Lung microvascular endothelial cell (primary cell): Measurements from ENCODE around the gene GAS7. TPM values are rescaled to one million over a fixed set of nuclear protein-coding genes. Genes with fewer than 3 reads are reported as not detected.

Experiments used
- DNase-seq, 2 donors: peaks; one replicate each; pipeline versions ENCODE4 v3.0.0 to v3.0.0-alpha.2; 2010; ENCODE audit warnings: low read depth in 2 of 2
- total RNA-seq: library from RNA; depleted of rRNA; stranded (reverse); fragments of >200 nt; gene quantifications from 2 replicates; pipeline ENCODE4 v1.2.1, GENCODE V29; 2014

GAS7 gene
- total RNA-seq, 1 donor from 2014 or later = 3.0 TPM

GRCh38 chr17:10172241-10172741 is 26.1 kb downstream of the GAS7 start:
- no peak for DNase-seq

- no peak for DNase-seq
Observed at GRCh38 chr17:10171581-10171981, 26.8 kb downstream of the GAS7 start.

GRCh38 chr17:10171122-10171571 is 27.3 kb downstream of the GAS7 start:
- DNase-seq = no peak

GRCh38 chr17:10170233-10170632 is 28.2 kb downstream of the GAS7 start:
- DNase-seq = no peak

- DNase-seq = no peak
Observed at GRCh38 chr17:10169290-10169689, 29.1 kb downstream of the GAS7 start.

GRCh38 chr17:10166176-10166935 is 32.0 kb downstream of the GAS7 start:
- no peak for DNase-seq

GRCh38 chr17:10162096-10162495 is 36.3 kb downstream of the GAS7 start:
- DNase-seq = no peak

GRCh38 chr17:10161386-10161785 is 37.0 kb downstream of the GAS7 start:
- DNase-seq = peak; percentile 6 to 98

GRCh38 chr17:10156948-10157607 is 41.3 kb downstream of the GAS7 start:
- peak in 1 of 2 donors; percentile 46 for DNase-seq

- DNase-seq = no peak
Observed at GRCh38 chr17:10156599-10156947, 41.8 kb downstream of the GAS7 start.

GRCh38 chr17:10156077-10156435 is 42.4 kb downstream of the GAS7 start:
- no peak for DNase-seq

- peak in 1 of 2 donors; percentile 84 for DNase-seq
Observed at GRCh38 chr17:10155371-10156076, 42.9 kb downstream of the GAS7 start.

GRCh38 chr17:10151667-10152496 is 46.5 kb downstream of the GAS7 start:
- DNase-seq = peak in 1 of 2 donors; percentile 45

GRCh38 chr17:10149573-10150399 is 48.6 kb downstream of the GAS7 start:
- peak in 1 of 2 donors; percentile 77 for DNase-seq

GRCh38 chr17:10147761-10148415 is 50.5 kb downstream of the GAS7 start:
- no peak for DNase-seq

GRCh38 chr17:10147040-10147439 is 51.4 kb downstream of the GAS7 start:
- no peak for DNase-seq

- DNase-seq = no peak
Observed at GRCh38 chr17:10144982-10145381, 53.4 kb downstream of the GAS7 start.

- no peak for DNase-seq
Observed at GRCh38 chr17:10144456-10144855, 54.0 kb downstream of the GAS7 start.

- DNase-seq = no peak
Observed at GRCh38 chr17:10141436-10141835, 57.0 kb downstream of the GAS7 start.

GRCh38 chr17:10139577-10139976 is 58.8 kb downstream of the GAS7 start:
- no peak for DNase-seq
